Transverse colon (tissue), 4 donors: ENCODE data around the gene TGM3.

Source experiments
- CTCF ChIP-seq, 5 experiments: fragments of 200-600 bp in 3 of 5; fragments of 450-650 bp in 2 of 5; sonication (generic) in 3 of 5; IDR thresholded peaks; 1 replicate in 2 of 5; 2 replicates in 3 of 5; pipeline ENCODE4 v1.5.1; 2016 to 2017; ENCODE audit warnings: antibody characterized with exemption in 5 of 5, inconsistent platforms in 3 of 5, mild to moderate bottlenecking in 2 of 5, moderate library complexity in 1 of 5
- POLR2AphosphoS5 ChIP-seq, 3 donors: sonication (generic); formaldehyde crosslinking; IDR thresholded peaks; one replicate each; pipeline ENCODE4 v1.6.1; 2016; ENCODE audit warnings: antibody characterized with exemption in 3 of 3

GRCh38 chr20:2300002-2300401 lies 4.2 kb downstream of the TGM3 start:
- TF ChIP-seq CTCF (IDR thresholded peaks at IDR 0.05) (no peak), POLR2AphosphoS5 (IDR thresholded peaks at IDR 0.05) (no peak)
